ENCODE measurements around the gene SKAP1. TPM values are rescaled to one million over a fixed set of nuclear protein-coding genes. Genes with fewer than 3 reads are reported as not detected.
"Not testable (repeated sequence)": the region's sequence is repeated elsewhere in the genome, so short reads cannot be mapped to it uniquely, and the experiment has no call there.

Gene SKAP1
- total RNA-seq, 1 donor from 2014 or later, result 0.49 TPM

- H3K27ac Mint-ChIP-seq (ENCODE audit: unreplicated experiment), result no peak overlapping the region
- H3K9me3 Mint-ChIP-seq, result no peaks in the 10 kb centered on the region
- H3K27me3 Mint-ChIP-seq (ENCODE audit: low read depth), result peaks cover 26% of the 10 kb centered on the region
- H3K4me3 Mint-ChIP-seq, result no peak overlapping the region
- peaks cover 20% of the 10 kb centered on the region for H3K4me1 Mint-ChIP-seq
- no peak for TF ChIP-seq CTCF (conservative IDR thresholded peaks at IDR 0.05)
- no peak for DNase-seq (ENCODE audit: low read depth, low spot score)
- no peaks in the 10 kb centered on the region for H3K36me3 Mint-ChIP-seq (ENCODE audit: low read depth)
These were observed 183.4 kb downstream of the SKAP1 start for GRCh38 chr17:48246612-48247011.

- not testable (repeated sequence) for H3K27ac Mint-ChIP-seq (ENCODE audit: unreplicated experiment); H3K4me3 Mint-ChIP-seq; H3K36me3 Mint-ChIP-seq (ENCODE audit: low read depth); H3K9me3 Mint-ChIP-seq; DNase-seq (ENCODE audit: low read depth, low spot score)
- H3K27me3 Mint-ChIP-seq (ENCODE audit: low read depth), result peaks cover 18% of the 10 kb centered on the region
- H3K4me1 Mint-ChIP-seq, result peaks cover 27% of the 10 kb centered on the region
These were observed 184.5 kb downstream of the SKAP1 start for GRCh38 chr17:48245465-48246033.

- Mint-ChIP-seq H3K9me3 (no peaks in the 10 kb centered on the region), H3K36me3 (ENCODE audit: low read depth) (no peaks in the 10 kb centered on the region), H3K4me3 (no peak overlapping the region), H3K27me3 (ENCODE audit: low read depth) (peaks cover 17% of the 10 kb centered on the region), H3K27ac (ENCODE audit: unreplicated experiment) (no peak overlapping the region), H3K4me1 (peaks cover 31% of the 10 kb centered on the region)
- TF ChIP-seq CTCF (conservative IDR thresholded peaks at IDR 0.05), result no peak
- DNase-seq (ENCODE audit: low read depth, low spot score), result no peak
These were observed 185.2 kb downstream of the SKAP1 start for GRCh38 chr17:48244814-48245213.

GRCh38 chr17:48244121-48244711, 185.8 kb downstream of the SKAP1 start:
- no peak overlapping the region for H3K27ac Mint-ChIP-seq (ENCODE audit: unreplicated experiment)
- H3K4me1 Mint-ChIP-seq, result peaks cover 35% of the 10 kb centered on the region
- H3K36me3 Mint-ChIP-seq (ENCODE audit: low read depth), result no peaks in the 10 kb centered on the region
- H3K27me3 Mint-ChIP-seq (ENCODE audit: low read depth), result peaks cover 14% of the 10 kb centered on the region
- H3K4me3 Mint-ChIP-seq, result no peak overlapping the region
- H3K9me3 Mint-ChIP-seq, result no peaks in the 10 kb centered on the region
- DNase-seq (ENCODE audit: low read depth, low spot score), result no peak
- no peak for TF ChIP-seq CTCF (conservative IDR thresholded peaks at IDR 0.05)

- Mint-ChIP-seq H3K27me3 (ENCODE audit: low read depth) (peaks cover 7% of the 10 kb centered on the region), H3K4me3 (no peak overlapping the region), H3K4me1 (peaks cover 39% of the 10 kb centered on the region), H3K36me3 (ENCODE audit: low read depth) (no peaks in the 10 kb centered on the region), H3K9me3 (peaks cover 4% of the 10 kb centered on the region), H3K27ac (ENCODE audit: unreplicated experiment) (no peak overlapping the region)
- DNase-seq (ENCODE audit: low read depth, low spot score), result no peak
- TF ChIP-seq CTCF (conservative IDR thresholded peaks at IDR 0.05), result no peak
These were observed 188.1 kb downstream of the SKAP1 start for GRCh38 chr17:48241770-48242497.

- no peaks in the 10 kb centered on the region for H3K36me3 Mint-ChIP-seq (ENCODE audit: low read depth)
- H3K27ac Mint-ChIP-seq (ENCODE audit: unreplicated experiment), result no peak overlapping the region
- peaks cover 2% of the 10 kb centered on the region for H3K27me3 Mint-ChIP-seq (ENCODE audit: low read depth)
- H3K4me1 Mint-ChIP-seq, result peaks cover 39% of the 10 kb centered on the region
- TF ChIP-seq CTCF (conservative IDR thresholded peaks at IDR 0.05), result no peak
- no peak for DNase-seq (ENCODE audit: low read depth, low spot score)
- no peak overlapping the region for H3K4me3 Mint-ChIP-seq
- peaks cover 4% of the 10 kb centered on the region for H3K9me3 Mint-ChIP-seq
These were observed 188.9 kb downstream of the SKAP1 start for GRCh38 chr17:48241131-48241591.

Measured in neural crest cell (in vitro differentiated cells).